Choroid plexus epithelial cell (primary cell): ENCODE data around the gene TIAM2.

ENCODE experiments used
- DNase-seq: peaks from one replicate; pipeline ENCODE4 v3.0.0-alpha.2; 2010; ENCODE audit warnings: low read depth
- H3K4me3 ChIP-seq: 2 replicates; pipeline ENCODE4 v1.5.1; 2011; ENCODE audit warnings: low read depth, mild to moderate bottlenecking, control low read depth, low read length, moderate library complexity
- CTCF ChIP-seq: conservative IDR thresholded peaks from 2 replicates; pipeline ENCODE4 v1.5.1; 2011; ENCODE audit warnings: low read depth, mild to moderate bottlenecking, control low read depth, inconsistent platforms, low read length, moderate library complexity

The TIAM2 gene

GRCh38 chr6:155001482-155001881 is 6.4 kb downstream of the TIAM2 start:
- H3K4me3 ChIP-seq, result no peak overlapping the region
- peak; percentile 77 for DNase-seq
- no peak for TF ChIP-seq CTCF

GRCh38 chr6:155001934-155002333 is 6.8 kb downstream of the TIAM2 start:
- H3K4me3 ChIP-seq, result no peak overlapping the region
- no peak for DNase-seq
- TF ChIP-seq CTCF, result no peak

- peak; percentile 21 for TF ChIP-seq CTCF
- DNase-seq, result no peak
- no peak overlapping the region for H3K4me3 ChIP-seq
Observed at GRCh38 chr6:155003476-155003875, 8.4 kb downstream of the TIAM2 start.

- no peak for DNase-seq
- no peak for TF ChIP-seq CTCF
Observed at GRCh38 chr6:155004017-155004416, 8.9 kb downstream of the TIAM2 start.

GRCh38 chr6:155004576-155005372 is 9.7 kb downstream of the TIAM2 start:
- no peak overlapping the region for H3K4me3 ChIP-seq
- TF ChIP-seq CTCF, result no peak
- no peak for DNase-seq

More at GRCh38 chr6:155004017-155004416, 8.9 kb downstream of the TIAM2 start:
- H3K4me3 ChIP-seq, result no peak overlapping the region

GRCh38 chr6:155008625-155009024 is 13.5 kb downstream of the TIAM2 start:
- no peak for TF ChIP-seq CTCF
- no peak overlapping the region for H3K4me3 ChIP-seq
- no peak for DNase-seq

- peak; percentile 42 for DNase-seq
- no peak overlapping the region for H3K4me3 ChIP-seq
- TF ChIP-seq CTCF, result no peak
Observed at GRCh38 chr6:155010940-155011339, 15.8 kb downstream of the TIAM2 start.
